HG02642 (cell line): ENCODE measurements around the gene CEP70.
"Not testable (repeated sequence)": the region's sequence is repeated elsewhere in the genome, so short reads cannot be mapped to it uniquely, and the experiment has no call there.

ENCODE experiments used
- ATAC-seq: cut with Tn5 transposase; IDR thresholded peaks from one replicate; pipeline ENCODE4 v1.9.1; 2021; ENCODE audit warnings: mild to moderate bottlenecking; ENCODE audit not compliant: unreplicated experiment, poor library complexity

CEP70 gene

DNA sequence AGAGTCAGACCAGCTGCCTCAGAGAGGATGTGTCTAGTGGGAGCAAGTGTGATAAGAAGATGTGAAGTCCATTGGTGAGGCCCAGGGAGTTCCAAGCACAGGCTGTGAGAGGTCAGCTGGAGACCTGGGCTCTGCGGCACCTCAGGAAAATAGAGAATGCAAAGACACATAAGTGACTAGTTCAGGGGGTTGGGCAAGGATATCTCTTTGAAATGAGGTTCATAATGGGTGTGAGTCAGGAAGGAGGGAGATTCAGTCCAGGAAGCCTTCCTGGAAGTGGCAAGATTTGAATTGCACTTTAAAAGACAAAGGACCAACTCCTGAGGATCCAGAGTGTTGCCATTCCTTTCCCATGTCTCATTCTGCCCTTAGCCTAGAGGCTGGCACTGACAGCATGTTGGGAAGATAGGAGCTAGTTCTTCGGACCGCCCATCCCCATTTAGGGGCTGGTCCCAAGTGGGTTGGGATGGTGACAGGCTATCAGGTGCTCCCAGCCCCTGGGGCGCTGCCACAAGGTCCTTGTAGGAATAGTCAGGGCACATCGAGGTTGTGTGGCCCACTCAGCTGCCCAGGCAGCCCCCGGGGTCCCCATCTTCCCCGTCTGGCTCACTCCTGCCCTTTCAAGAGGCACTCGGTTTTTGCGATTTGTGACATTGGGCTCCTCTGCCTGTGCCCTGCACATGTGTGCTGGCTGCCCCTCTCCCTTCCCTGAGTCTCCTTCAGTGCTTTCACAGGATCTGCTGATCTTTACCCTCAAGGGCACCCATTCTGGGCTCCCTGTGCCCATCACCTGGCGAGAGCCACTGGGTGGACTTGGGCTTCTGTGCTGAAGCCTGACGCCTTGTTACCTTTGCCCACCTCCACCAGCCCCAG lies 136.0 kb downstream of the CEP70 start:
- ATAC-seq = no peak

DNA sequence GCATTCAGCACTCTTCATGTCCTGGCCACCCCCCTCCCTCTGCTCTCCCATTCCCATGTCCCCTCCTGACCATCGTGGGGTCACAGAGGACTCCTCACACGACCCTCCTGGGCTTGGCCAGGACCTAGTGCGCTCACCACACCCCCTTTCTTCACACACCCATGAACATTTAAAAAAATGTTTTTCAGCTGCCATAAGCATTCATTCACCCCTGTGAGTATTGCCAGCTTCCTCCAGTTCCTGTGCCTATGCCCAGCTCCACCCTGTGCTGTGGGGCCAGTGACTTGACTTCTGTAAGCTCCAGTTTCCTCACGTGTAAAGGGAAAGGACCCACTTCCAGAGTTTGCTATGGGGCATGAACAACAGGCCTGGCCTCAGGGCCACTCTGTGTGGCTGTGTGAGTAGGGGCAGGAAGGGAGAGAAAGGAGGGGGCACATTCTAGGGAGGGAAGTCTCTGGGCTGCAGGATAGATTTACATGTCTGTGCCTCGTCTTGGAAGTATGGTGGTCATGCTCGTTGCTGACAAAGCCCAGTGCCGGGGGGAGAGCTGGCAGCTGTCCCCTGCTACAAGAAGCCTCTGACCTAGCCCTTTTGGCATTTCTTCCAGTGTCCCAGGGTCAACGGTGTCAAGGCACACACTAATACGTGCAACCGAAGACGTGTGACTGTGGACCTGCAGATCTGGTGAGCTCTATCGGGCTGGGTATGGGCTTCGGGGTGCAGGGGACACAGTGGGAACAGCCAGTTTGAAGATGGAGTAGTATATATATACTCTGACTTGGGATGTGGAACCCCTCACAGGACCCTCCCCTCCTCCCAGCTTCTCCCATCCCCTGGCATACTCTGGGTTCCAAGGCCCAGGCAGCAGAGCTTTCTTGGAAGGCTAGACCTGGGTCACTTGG lies 136.8 kb downstream of the CEP70 start:
- no peak for ATAC-seq

GRCh38 chr3:138455801-138456716 lies 138.0 kb downstream of the CEP70 start:
- no peak for ATAC-seq

DNA sequence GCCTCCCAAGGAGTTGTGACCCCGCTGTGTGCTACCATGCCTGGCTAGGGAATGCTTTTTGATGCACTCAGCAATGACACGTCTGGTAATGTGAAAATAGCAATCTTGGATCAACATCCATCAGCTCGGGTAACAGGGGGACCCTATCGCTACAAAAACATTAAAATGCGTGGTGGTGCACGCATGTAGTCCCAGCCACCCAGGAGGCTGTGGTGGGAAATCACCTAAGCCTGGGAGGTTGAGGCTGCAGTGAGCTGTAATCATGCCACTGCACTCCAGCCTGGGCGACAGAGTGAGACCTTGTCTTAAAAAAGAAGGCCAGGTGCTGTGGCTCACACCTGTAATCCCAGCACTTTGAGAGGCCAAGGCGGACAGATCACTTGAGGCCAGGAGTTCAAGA lies 140.1 kb downstream of the CEP70 start:
- ATAC-seq = not testable (repeated sequence)

DNA sequence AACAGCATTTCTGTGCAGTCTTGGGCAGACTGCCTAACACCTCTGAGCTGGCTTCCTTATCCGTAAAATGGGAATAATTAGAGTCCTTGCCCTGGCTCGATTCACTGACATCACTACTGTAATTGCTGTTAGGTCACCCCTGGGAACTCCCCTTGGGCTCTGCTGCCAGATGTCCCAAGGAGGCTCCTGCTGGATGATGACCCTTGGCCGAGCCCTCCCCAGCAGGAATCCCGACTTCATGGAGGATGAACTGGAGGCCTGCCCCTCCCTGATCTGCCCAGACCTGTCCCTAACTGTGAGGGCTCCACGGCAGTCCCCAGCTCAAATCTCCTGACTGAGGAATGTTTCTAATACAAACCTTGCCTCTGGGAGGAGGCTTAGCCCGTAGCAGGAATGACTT lies 141.6 kb downstream of the CEP70 start:
- ATAC-seq = no peak

GRCh38 chr3:138451595-138452162 lies 142.4 kb downstream of the CEP70 start:
- no peak for ATAC-seq

DNA sequence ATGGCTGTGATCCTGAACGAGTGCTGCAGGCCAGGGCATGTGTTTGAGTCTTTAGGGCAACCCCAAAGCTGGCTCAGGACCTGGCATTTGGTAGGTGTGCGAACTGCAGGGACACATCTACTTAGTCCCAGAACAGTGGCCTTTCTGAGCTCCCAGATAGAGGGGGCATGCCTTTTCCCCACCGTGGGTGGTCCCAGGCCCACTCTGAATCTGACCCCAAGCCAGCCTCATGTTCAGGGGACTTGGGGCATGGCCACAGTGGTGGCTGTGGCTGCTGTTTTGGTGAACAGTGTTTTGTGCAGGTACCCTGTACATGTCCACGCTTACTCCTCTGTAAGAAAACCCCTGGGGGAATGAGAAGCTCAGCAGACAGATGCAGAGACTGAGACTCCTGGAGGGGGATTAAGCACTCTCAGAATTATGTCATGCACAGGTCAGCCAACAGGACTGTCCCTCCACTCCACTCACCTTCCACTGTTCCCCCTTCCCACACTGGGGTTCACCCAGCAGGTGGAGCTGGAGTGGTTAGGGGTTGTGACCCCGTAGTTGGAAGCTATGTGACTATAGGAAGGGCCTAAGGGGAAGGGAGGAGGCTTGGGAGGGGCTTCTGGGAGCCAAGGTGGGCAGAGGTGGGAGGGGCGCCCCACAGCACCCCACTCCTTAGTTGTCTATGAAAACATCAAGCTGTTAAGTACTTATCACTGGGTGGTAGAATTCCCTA lies 143.2 kb downstream of the CEP70 start:
- no peak for ATAC-seq

DNA sequence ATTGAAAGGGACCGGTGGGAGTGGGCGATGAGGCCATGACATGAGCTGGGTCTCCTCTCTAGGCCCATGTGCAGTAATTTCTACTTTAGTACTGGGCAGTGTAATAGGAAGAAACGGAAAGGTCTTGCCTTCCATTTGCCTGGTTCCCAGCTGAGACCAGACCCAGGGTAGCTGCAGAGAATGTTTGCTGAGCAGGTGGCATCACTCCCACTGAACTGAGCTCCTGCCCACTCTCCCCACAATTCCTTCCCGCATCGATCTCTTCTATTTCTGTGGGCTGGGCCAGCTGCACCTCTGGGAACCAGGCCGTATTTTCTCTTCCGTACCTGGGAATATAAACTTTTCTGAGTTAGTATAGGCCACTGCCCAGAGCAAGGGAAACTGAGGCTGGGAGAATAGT lies 143.9 kb downstream of the CEP70 start:
- ATAC-seq = no peak

DNA sequence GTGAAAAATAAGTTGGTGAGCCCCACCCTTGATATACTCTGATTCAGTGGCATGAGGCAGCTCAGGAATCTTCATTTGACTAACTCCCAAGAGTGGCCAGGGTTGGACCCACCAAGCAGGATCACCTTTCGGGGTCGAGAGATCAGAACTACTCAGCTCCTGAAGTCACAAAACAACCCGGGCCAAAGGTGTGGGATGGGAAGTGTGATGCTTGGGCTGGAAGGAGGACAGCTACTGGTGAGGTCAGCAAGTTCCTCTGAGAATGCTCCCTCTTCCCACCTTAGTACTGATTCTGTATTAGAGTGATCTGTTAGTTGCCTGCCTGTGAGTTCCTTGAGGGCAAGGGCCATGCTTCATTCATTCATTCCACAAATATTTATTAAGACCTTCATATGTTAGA lies 144.6 kb downstream of the CEP70 start:
- ATAC-seq = no peak

DNA sequence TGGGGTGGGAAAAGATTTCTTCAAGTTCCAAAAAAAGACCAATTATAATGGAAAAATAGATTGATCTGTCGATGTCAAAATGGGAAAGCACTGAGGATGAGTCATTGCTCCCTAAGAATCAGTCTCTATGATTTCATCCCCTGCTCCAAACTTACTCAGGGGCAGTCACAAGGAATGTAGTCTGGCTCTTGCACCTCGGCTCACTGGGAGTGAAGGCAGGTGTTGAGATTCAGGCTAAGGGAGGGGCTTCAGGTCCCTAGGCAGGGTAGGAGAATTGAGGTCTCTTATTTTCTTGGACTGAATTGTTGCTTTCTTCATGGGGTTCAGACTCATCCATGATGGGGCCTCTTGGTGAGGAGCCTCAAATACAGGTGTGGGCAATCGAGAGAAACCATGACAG lies 145.4 kb downstream of the CEP70 start:
- no peak for ATAC-seq

DNA sequence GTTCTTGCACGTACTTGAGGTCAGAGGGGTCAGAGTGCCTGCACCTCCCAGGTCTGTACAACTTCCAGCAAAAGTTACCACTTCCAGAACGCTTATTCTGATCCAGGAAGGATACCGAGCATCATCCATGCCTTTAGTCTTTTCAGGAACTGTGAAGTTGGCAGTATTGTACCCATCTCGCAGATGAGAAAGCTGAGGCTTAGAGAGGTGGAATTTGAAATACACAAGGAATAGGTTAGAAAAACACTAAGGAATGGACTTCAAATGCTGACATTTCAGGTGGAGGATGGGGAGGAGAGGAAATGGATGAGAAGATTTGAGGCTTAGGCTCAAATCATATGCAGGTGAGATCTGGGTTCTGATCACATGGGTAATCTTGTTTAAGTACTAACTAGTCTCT lies 148.4 kb downstream of the CEP70 start:
- ATAC-seq = no peak

- ATAC-seq = no peak
Measured at GRCh38 chr3:138445236-138445635, 148.8 kb downstream of the CEP70 start.
